AG09309 (cell line): ENCODE data around the gene GHRH.

Experiments
- DNase-seq: peaks from one replicate; pipeline ENCODE4 v3.0.0-alpha.2; 2010; ENCODE audit warnings: low read depth
- H3K4me3 ChIP-seq: 2 replicates; pipeline ENCODE4 v1.5.1; 2011; ENCODE audit warnings: mild to moderate bottlenecking, low read depth, low read length, moderate library complexity; ENCODE audit not compliant: control insufficient read depth
- TF ChIP-seq, protein P1 (sequence below): IDR thresholded peaks from 2 replicates; pipeline ENCODE4 v1.5.1; 2011; ENCODE audit warnings: mild to moderate bottlenecking, low read depth, low read length, inconsistent platforms; ENCODE audit not compliant: insufficient read depth, control insufficient read depth; ENCODE audit errors: missing control alignments

The GHRH gene

DNA sequence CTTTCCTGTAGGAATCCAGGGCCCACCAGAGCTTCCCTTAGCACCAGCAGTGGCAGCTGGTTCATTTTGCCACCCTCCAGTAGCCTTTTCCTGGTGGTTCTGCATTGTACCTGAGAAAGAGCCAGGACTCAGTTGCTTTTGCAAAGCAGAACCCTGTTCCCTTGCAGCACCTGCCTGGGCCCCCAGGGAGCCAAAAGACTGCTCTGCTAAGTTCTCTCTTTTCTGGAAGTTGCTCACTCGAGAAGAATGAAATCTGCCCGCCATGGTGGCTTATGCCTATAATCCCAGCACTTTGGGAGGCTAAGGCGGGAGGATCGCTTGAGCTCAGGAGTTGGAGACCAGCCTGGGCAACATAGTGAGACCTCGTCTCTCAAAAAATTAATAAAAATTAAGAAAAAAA is 24.0 kb downstream of the GHRH start:
- no peak overlapping the region for H3K4me3 ChIP-seq
- TF ChIP-seq, protein P1, sequence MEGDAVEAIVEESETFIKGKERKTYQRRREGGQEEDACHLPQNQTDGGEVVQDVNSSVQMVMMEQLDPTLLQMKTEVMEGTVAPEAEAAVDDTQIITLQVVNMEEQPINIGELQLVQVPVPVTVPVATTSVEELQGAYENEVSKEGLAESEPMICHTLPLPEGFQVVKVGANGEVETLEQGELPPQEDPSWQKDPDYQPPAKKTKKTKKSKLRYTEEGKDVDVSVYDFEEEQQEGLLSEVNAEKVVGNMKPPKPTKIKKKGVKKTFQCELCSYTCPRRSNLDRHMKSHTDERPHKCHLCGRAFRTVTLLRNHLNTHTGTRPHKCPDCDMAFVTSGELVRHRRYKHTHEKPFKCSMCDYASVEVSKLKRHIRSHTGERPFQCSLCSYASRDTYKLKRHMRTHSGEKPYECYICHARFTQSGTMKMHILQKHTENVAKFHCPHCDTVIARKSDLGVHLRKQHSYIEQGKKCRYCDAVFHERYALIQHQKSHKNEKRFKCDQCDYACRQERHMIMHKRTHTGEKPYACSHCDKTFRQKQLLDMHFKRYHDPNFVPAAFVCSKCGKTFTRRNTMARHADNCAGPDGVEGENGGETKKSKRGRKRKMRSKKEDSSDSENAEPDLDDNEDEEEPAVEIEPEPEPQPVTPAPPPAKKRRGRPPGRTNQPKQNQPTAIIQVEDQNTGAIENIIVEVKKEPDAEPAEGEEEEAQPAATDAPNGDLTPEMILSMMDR: no peak
- no peak for DNase-seq

DNA sequence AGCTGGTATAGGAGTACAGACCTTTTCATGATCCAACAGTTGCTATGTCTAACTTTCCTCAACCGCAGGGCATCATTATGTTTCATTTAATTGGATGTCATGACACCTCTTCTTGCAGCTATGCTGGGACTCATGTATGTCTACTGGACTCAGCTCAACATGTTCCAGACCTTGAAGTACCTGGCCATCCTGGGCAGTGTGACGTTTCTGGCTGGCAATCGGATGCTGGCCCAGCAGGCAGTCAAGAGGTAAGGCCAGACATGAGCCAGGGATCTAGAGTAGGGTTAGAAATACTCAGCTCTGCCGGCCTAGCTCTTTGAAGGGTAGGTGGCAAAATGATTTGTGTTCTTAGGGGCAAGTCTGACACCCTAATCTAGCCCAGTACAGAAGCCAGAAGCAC is 25.2 kb downstream of the GHRH start:
- no peak overlapping the region for H3K4me3 ChIP-seq
- no peak for DNase-seq
- TF ChIP-seq, protein P1: no peak

DNA sequence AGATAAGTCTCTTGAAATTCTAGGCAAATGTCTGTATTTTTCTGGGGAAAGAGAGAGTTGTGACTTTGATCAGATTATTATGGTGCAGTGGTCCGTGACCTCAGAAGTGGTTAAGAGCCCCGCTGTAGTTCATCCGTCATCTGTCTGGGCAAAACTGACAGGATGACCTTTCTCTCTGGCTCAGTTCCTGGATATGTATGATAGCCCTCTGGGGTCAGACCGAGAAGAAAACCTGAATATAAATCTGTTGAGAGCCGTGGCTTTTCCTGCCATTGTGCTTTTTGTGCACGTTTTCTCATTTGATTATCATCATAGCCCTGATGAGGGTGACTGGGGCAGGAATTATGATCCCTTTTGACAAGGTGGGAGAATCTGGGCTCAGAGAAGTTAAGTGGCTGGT is 26.5 kb downstream of the GHRH start:
- H3K4me3 ChIP-seq: no peak overlapping the region
- DNase-seq: no peak
- TF ChIP-seq, protein P1: no peak

DNA sequence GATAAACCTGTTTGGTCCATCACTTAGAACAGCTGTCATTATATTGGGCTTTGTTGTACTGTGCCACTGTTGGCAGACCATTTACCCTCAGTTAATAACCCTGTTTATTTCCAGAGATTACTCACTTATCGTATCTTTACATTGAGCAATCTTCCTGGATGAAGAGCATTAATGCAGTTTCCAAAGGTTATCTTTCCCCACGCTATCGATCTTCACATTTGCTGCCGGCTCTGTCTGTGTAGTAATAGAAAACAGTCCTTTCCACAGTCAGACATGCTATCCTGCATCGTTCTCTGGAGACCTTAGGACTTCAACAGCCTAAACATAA is 27.4 kb downstream of the GHRH start:
- no peak overlapping the region for H3K4me3 ChIP-seq
- TF ChIP-seq, protein P1: no peak
- DNase-seq: no peak

DNA sequence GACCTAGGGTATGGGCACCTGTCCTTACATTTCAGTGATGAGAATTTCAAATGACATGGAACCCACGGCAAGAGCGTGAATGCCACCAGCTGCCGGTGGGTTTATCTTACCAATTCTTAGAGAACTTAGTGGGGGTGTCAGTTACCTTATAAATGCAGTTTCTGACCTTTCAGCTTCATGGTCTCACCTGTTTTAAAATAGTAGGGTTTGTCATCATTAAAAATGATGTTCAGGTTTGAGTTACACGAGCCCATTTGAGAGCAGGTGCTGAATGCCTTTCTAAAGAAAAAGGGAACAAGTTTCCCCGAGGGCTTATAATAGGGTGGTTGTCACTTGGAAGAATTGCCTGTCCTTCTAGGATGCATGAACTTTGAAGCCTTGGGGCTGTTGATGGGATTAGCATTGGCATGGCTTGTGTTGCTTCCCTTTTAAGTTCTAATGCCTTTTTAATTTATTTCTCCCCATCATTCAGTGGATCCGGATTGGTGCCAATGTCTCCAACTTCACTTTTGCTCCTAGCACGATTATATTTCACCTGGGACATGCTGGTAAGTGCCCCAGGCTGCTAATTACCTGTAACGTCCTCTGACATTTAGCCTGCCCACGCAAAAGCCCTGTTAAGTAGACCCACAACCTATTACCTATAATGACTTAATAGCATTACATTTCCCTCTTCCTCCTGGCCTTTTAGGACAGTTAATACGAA is 27.9 kb downstream of the GHRH start:
- TF ChIP-seq, protein P1: no peak
- DNase-seq: no peak
- no peak overlapping the region for H3K4me3 ChIP-seq

DNA sequence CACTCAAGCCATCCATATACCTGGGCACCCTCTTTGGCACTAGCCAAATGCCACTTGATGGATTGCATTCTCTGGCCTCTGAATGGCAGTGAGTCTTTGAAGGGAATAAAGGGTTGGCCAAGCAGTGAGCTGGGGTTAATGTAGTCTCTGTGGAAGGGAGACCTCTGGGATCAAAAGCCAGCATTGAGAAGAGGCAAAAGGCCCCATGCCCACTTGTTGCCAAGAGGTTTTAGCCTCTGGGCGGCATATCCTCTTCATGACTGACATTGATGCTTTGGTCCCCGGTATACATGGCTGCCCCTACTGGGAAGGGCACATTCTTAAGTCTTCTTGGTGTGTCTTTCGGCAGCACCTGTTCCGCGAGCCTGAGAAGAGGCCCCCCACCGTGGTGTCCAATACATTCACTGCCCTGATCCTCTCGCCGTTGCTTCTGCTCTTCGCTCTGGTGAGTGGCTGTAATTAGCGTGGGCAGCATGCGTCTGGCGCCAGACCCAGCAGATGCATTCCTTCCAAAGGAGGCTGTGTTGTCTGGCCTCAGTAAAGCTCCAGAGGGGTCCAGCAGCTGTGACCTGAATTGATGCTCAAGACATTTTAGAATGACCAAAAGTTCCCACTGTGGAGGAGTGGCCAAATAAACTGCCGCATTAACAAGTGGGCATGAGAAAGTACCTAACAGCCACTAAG is 29.5 kb downstream of the GHRH start:
- no peak overlapping the region for H3K4me3 ChIP-seq
- no peak for DNase-seq
- TF ChIP-seq, protein P1: no peak
